HEK293 (cell line): ENCODE results near the gene ALOX5AP.

ENCODE experiments used
- CTCF ChIA-PET: fragments of 350-600 bp; formaldehyde crosslinking; extraction: SDS; loops from one replicate; lab custom pipeline; 2021; ENCODE audit warnings: antibody characterized with exemption; lab: Yijun Ruan, JAX
- POLR2A ChIA-PET: fragments of 300-600 bp; formaldehyde crosslinking; extraction: SDS; loops from one replicate; lab custom pipeline; 2020; ENCODE audit warnings: antibody characterized with exemption, inconsistent platforms; lab: Yijun Ruan, JAX
- H3K27ac ChIP-seq: fragments of 200-500 bp; sonication (Bioruptor generic); 2 replicates; pipeline ENCODE4 v1.5.1; 2014; ENCODE audit warnings: low read depth, low read length, control low read depth, inconsistent platforms; ENCODE audit errors: extremely low read depth
- H3K36me3 ChIP-seq, 2 experiments: fragments of 200-500 bp in 1 of 2; sonication (Bioruptor generic) in 1 of 2; 1 replicate in 1 of 2; 2 replicates in 1 of 2; pipeline ENCODE4 v1.5.1; 2014 to 2017; ENCODE audit warnings: inconsistent platforms in 2 of 2, low read length in 2 of 2; ENCODE audit not compliant: control insufficient read depth in 2 of 2, insufficient read depth in 1 of 2
- H3K4me1 ChIP-seq: fragments of 200-500 bp; sonication (Bioruptor generic); 2 replicates; pipeline ENCODE4 v1.5.1; 2014; ENCODE audit warnings: mild to moderate bottlenecking, low read length, inconsistent platforms; ENCODE audit not compliant: control insufficient read depth, insufficient read depth
- H3K4me3 ChIP-seq: 2 replicates; pipeline ENCODE4 v1.5.1; 2011; ENCODE audit warnings: low read depth, mild to moderate bottlenecking, control low read depth, low read length, moderate library complexity
- H3K9me3 ChIP-seq: fragments of 200-500 bp; sonication (Bioruptor generic); 2 replicates; pipeline ENCODE4 v1.5.1; 2014; ENCODE audit warnings: low read depth, low read length, inconsistent platforms; ENCODE audit not compliant: control insufficient read depth, insufficient read depth
- HIC1 ChIP-seq: fragments of 450-650 bp; formaldehyde crosslinking; IDR thresholded peaks from 2 replicates; pipeline ENCODE4 v1.5.1; 2016; ENCODE audit warnings: missing biosample characterization, missing genetic modification characterization
- HOXC10 ChIP-seq: sonication (generic); formaldehyde crosslinking; IDR thresholded peaks from 2 replicates; pipeline ENCODE4 v1.8.1; 2023; ENCODE audit warnings: mild to moderate bottlenecking, missing genetic modification reagents
- KLF1 ChIP-seq: fragments of 450-650 bp; formaldehyde crosslinking; IDR thresholded peaks from 2 replicates; pipeline ENCODE4 v1.5.1; 2016; ENCODE audit warnings: missing biosample characterization, missing genetic modification characterization
- MEIS1 ChIP-seq: sonication (generic); formaldehyde crosslinking; IDR thresholded peaks from 2 replicates; pipeline ENCODE4 v1.8.1; 2022; ENCODE audit warnings: missing genetic modification reagents, mild to moderate bottlenecking, borderline replicate concordance
- PRDM2 ChIP-seq: fragments of 450-650 bp; formaldehyde crosslinking; IDR thresholded peaks from 2 replicates; pipeline ENCODE4 v1.5.1; 2016; ENCODE audit warnings: missing biosample characterization, missing genetic modification characterization, borderline replicate concordance
- PRDM4 ChIP-seq: fragments of 450-650 bp; formaldehyde crosslinking; IDR thresholded peaks from 2 replicates; pipeline ENCODE4 v1.5.1; 2017; ENCODE audit warnings: missing biosample characterization, missing genetic modification characterization
- REPIN1 ChIP-seq: fragments of 450-650 bp; formaldehyde crosslinking; IDR thresholded peaks from 2 replicates; pipeline ENCODE4 v1.5.1; 2017; ENCODE audit warnings: missing biosample characterization, missing genetic modification characterization, low read depth
- ZFHX2 ChIP-seq: fragments of 450-650 bp; formaldehyde crosslinking; conservative IDR thresholded peaks from 2 replicates; pipeline ENCODE4 v1.5.1; 2016; ENCODE audit warnings: missing biosample characterization, missing genetic modification characterization
- ZNF132 ChIP-seq: fragments of 450-650 bp; formaldehyde crosslinking; IDR thresholded peaks from 2 replicates; pipeline ENCODE4 v1.5.1; 2017; ENCODE audit warnings: missing biosample characterization, missing genetic modification characterization, borderline replicate concordance
- ZNF157 ChIP-seq: fragments of 450-650 bp; formaldehyde crosslinking; IDR thresholded peaks from 2 replicates; pipeline ENCODE4 v1.5.1; 2016; ENCODE audit warnings: missing biosample characterization, missing genetic modification characterization
- ZNF18 ChIP-seq: fragments of 450-650 bp; formaldehyde crosslinking; IDR thresholded peaks from 2 replicates; pipeline ENCODE4 v1.5.1; 2016; ENCODE audit warnings: missing biosample characterization, missing genetic modification characterization
- ZNF2 ChIP-seq: fragments of 450-650 bp; formaldehyde crosslinking; IDR thresholded peaks from 2 replicates; pipeline ENCODE4 v1.5.1; 2016; ENCODE audit warnings: missing biosample characterization, missing genetic modification characterization
- ZNF311 ChIP-seq: fragments of 450-650 bp; formaldehyde crosslinking; IDR thresholded peaks from 2 replicates; pipeline ENCODE4 v1.5.1; 2017; ENCODE audit warnings: missing biosample characterization, missing genetic modification characterization, borderline replicate concordance
- ZNF366 ChIP-seq: fragments of 450-650 bp; formaldehyde crosslinking; conservative IDR thresholded peaks from 2 replicates; pipeline ENCODE4 v1.5.1; 2016; ENCODE audit warnings: missing biosample characterization, missing genetic modification characterization
- ZNF626 ChIP-seq: fragments of 450-650 bp; sonication (Bioruptor Pico); formaldehyde crosslinking; IDR thresholded peaks from 2 replicates; pipeline ENCODE4 v1.5.1; 2018; ENCODE audit warnings: missing biosample characterization, missing genetic modification characterization, inconsistent platforms
- ZNF654 ChIP-seq: fragments of 450-650 bp; formaldehyde crosslinking; IDR thresholded peaks from 2 replicates; pipeline ENCODE4 v1.5.1; 2016; ENCODE audit warnings: low read depth, missing biosample characterization, missing genetic modification characterization
- ZNF658 ChIP-seq: fragments of 450-650 bp; formaldehyde crosslinking; IDR thresholded peaks from 2 replicates; pipeline ENCODE4; 2016; ENCODE audit warnings: missing biosample characterization, missing genetic modification characterization
- ZNF791 ChIP-seq: fragments of 450-650 bp; formaldehyde crosslinking; IDR thresholded peaks from 2 replicates; pipeline ENCODE4 v1.5.1; 2016; ENCODE audit warnings: missing biosample characterization, missing genetic modification characterization
- TF ChIP-seq, protein P1 (sequence below): fragments of 450-650 bp; IDR thresholded peaks from 2 replicates; pipeline ENCODE4 v1.5.1; 2018; ENCODE audit warnings: missing biosample characterization, mild to moderate bottlenecking, missing genetic modification characterization
- TF ChIP-seq, protein P2 (sequence below): fragments of 450-650 bp; formaldehyde crosslinking; IDR thresholded peaks from 2 replicates; pipeline ENCODE4; 2016; ENCODE audit warnings: missing biosample characterization, missing genetic modification characterization

ALOX5AP gene

DNA sequence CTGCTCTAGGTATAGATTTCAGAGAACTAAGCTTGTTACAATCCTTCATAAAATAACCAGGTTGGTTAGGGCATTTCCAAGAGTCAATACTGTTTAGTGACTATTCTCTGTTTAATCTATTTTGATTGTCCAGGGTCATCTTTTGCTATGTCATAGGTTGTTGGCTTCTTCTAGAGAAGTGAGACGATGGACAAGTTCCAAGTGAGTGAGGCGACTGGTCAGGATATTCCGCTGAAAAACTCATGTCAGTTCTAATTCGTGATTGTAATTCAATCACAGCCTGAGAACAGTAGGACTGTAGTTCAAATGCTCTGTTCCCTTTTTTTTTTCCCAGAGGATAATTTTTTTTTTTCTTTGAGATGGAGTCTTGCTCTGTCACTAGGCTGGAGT is 15.8 kb upstream of the ALOX5AP start (continued):
- no peak for TF ChIP-seq ZNF18 (tag by site-specific recombination)
- TF ChIP-seq ZNF654 = no peak
- no peak for TF ChIP-seq ZNF132 (tag by site-specific recombination)
- TF ChIP-seq, protein P1, sequence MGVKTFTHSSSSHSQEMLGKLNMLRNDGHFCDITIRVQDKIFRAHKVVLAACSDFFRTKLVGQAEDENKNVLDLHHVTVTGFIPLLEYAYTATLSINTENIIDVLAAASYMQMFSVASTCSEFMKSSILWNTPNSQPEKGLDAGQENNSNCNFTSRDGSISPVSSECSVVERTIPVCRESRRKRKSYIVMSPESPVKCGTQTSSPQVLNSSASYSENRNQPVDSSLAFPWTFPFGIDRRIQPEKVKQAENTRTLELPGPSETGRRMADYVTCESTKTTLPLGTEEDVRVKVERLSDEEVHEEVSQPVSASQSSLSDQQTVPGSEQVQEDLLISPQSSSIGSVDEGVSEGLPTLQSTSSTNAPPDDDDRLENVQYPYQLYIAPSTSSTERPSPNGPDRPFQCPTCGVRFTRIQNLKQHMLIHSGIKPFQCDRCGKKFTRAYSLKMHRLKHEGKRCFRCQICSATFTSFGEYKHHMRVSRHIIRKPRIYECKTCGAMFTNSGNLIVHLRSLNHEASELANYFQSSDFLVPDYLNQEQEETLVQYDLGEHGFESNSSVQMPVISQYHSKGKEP (tag by site-specific recombination) = no peak
- TF ChIP-seq ZNF311 (tag by site-specific recombination) = no peak
- no peak for TF ChIP-seq ZNF658 (tag by site-specific recombination)

GRCh38 chr13:30720172-30720869 is 15.0 kb upstream of the ALOX5AP start:
- CTCF ChIA-PET = no interaction called here
- Histone ChIP-seq H3K9me3 (no peaks in the 10 kb centered on the region), H3K36me3 (no peaks in the 10 kb centered on the region), H3K27ac (no peak overlapping the region), H3K4me1 (no peaks in the 10 kb centered on the region), H3K4me3 (no peak overlapping the region)
- POLR2A ChIA-PET = no interaction called here
- no peak for TF ChIP-seq MEIS1 (CRISPR knock-in tag)
- TF ChIP-seq KLF1 (tag by site-specific recombination) = no peak
- no peak for TF ChIP-seq REPIN1 (tag by site-specific recombination)
- TF ChIP-seq ZNF2 = no peak
- no peak for TF ChIP-seq ZNF626 (tag by site-specific recombination)
- TF ChIP-seq, protein P2, sequence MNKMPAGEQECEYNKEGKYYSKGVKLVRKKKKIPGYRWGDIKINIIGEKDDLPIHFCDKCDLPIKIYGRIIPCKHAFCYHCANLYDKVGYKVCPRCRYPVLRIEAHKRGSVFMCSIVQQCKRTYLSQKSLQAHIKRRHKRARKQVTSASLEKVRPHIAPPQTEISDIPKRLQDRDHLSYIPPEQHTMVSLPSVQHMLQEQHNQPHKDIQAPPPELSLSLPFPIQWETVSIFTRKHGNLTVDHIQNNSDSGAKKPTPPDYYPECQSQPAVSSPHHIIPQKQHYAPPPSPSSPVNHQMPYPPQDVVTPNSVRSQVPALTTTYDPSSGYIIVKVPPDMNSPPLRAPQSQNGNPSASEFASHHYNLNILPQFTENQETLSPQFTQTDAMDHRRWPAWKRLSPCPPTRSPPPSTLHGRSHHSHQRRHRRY (tag by site-specific recombination) = no peak
- no peak for TF ChIP-seq ZNF366 (tag by site-specific recombination)
- TF ChIP-seq PRDM4 (tag by site-specific recombination) = no peak
- TF ChIP-seq HOXC10 (CRISPR knock-in tag) = no peak
- no peak for TF ChIP-seq ZNF791 (tag by site-specific recombination)
- TF ChIP-seq ZFHX2 (tag by site-specific recombination) = no peak
- no peak for TF ChIP-seq HIC1
- TF ChIP-seq PRDM2 (tag by site-specific recombination) = no peak
- no peak for TF ChIP-seq ZNF157
